GM21423 (cell line): ENCODE data around the gene DXO.
"Not testable (repeated sequence)": the region's sequence is repeated elsewhere in the genome, so short reads cannot be mapped to it uniquely, and the experiment has no call there.

ENCODE experiments used
- ATAC-seq: cut with Tn5 transposase; IDR thresholded peaks from one replicate; pipeline ENCODE4 v1.9.1; 2021; ENCODE audit warnings: mild to moderate bottlenecking, moderate library complexity; ENCODE audit not compliant: unreplicated experiment

Gene DXO

GRCh38 chr6:31971993-31972708 is at the start of gene DXO:
Gene DXO (minus strand): TSS chr6:31972138. CDS start chr6:31971675, 463 bp downstream.
- peak; percentile 82 for ATAC-seq

- not testable (repeated sequence) for ATAC-seq
Measured at GRCh38 chr6:32014547-32014946, 42.6 kb upstream of the DXO start, which contains the start of gene C4B. Gene C4B (plus strand): TSS chr6:32014795. CDS start chr6:32014846, 51 bp downstream.

- not testable (repeated sequence) for ATAC-seq
Measured at GRCh38 chr6:32013738-32014137, 41.8 kb upstream of the DXO start.

GRCh38 chr6:32012941-32013617 is 41.1 kb upstream of the DXO start:
- ATAC-seq, result not testable (repeated sequence)

GRCh38 chr6:32010856-32011530 is 39.1 kb upstream of the DXO start:
- not testable (repeated sequence) for ATAC-seq

- not testable (repeated sequence) for ATAC-seq
Measured at GRCh38 chr6:32009537-32009936, 37.6 kb upstream of the DXO start.

- not testable (repeated sequence) for ATAC-seq
Measured at GRCh38 chr6:32008616-32009015, 36.7 kb upstream of the DXO start.

- ATAC-seq, result not testable (repeated sequence)
Measured at GRCh38 chr6:32008037-32008436, 36.1 kb upstream of the DXO start.

GRCh38 chr6:32007086-32007485 is 35.1 kb upstream of the DXO start:
- ATAC-seq, result not testable (repeated sequence)

GRCh38 chr6:32005991-32006529 is 34.1 kb upstream of the DXO start:
- not testable (repeated sequence) for ATAC-seq

- ATAC-seq, result not testable (repeated sequence)
Measured at GRCh38 chr6:32005538-32005880, 33.6 kb upstream of the DXO start.

- ATAC-seq, result not testable (repeated sequence)
Measured at GRCh38 chr6:32004864-32005537, 33.1 kb upstream of the DXO start.

GRCh38 chr6:32004393-32004792 is 32.5 kb upstream of the DXO start:
- ATAC-seq, result not testable (repeated sequence)

- ATAC-seq, result not testable (repeated sequence)
Measured at GRCh38 chr6:32003301-32003700, 31.4 kb upstream of the DXO start.

- not testable (repeated sequence) for ATAC-seq
Measured at GRCh38 chr6:32002546-32003268, 30.8 kb upstream of the DXO start.

- ATAC-seq, result not testable (repeated sequence)
Measured at GRCh38 chr6:31996385-31996784, 24.4 kb upstream of the DXO start.

- not testable (repeated sequence) for ATAC-seq
Measured at GRCh38 chr6:31994421-31994820, 22.5 kb upstream of the DXO start.

- ATAC-seq, result not testable (repeated sequence)
Measured at GRCh38 chr6:31989363-31989762, 17.4 kb upstream of the DXO start.

- not testable (repeated sequence) for ATAC-seq
Measured at GRCh38 chr6:31981744-31982143, 9.8 kb upstream of the DXO start, which contains the start of gene C4A. Gene C4A (plus strand): TSS chr6:31982057. CDS start chr6:31982108, 51 bp downstream.

GRCh38 chr6:31980998-31981397 is 9.1 kb upstream of the DXO start:
- not testable (repeated sequence) for ATAC-seq
